PFSK-1 (cell line): ENCODE data around the gene TAGAP.

Experiments
- FOXP2 ChIP-seq: optimal IDR thresholded peaks from 2 replicates; pipeline ENCODE3; 2011; ENCODE audit warnings: borderline replicate concordance, control low read depth, inconsistent platforms; ENCODE audit not compliant: insufficient read depth; ENCODE audit errors: extremely low read length, extremely low read depth
- POLR2AphosphoS5 ChIP-seq: IDR thresholded peaks from 2 replicates; pipeline ENCODE4 v1.6.1; 2012; ENCODE audit warnings: low read depth, mild to moderate bottlenecking, control low read depth, low read length, moderate library complexity
- REST ChIP-seq, 2 experiments: IDR thresholded peaks; 2 replicates each; pipeline versions ENCODE4 v1.6.1 to v1.8.0; 2011 to 2012; ENCODE audit warnings: low read depth in 2 of 2, low read length in 2 of 2, control low read depth in 1 of 2, inconsistent platforms in 1 of 2, mild to moderate bottlenecking in 1 of 2, moderate library complexity in 1 of 2; ENCODE audit not compliant: insufficient read depth in 1 of 2
- SIN3A ChIP-seq: IDR thresholded peaks from 2 replicates; pipeline ENCODE4 v1.6.1; 2012; ENCODE audit warnings: mild to moderate bottlenecking, low read length, moderate library complexity, borderline replicate concordance; ENCODE audit not compliant: insufficient read depth
- TAF1 ChIP-seq: IDR thresholded peaks from 2 replicates; pipeline ENCODE4 v1.6.1; 2012; ENCODE audit warnings: low read length, control low read depth, borderline replicate concordance; ENCODE audit not compliant: insufficient read depth

The TAGAP gene

GRCh38 chr6:159037756-159038290, 7.0 kb downstream of the TAGAP start:
- TF ChIP-seq POLR2AphosphoS5 (no peak), SIN3A (no peak), FOXP2 (no peak)

DNA sequence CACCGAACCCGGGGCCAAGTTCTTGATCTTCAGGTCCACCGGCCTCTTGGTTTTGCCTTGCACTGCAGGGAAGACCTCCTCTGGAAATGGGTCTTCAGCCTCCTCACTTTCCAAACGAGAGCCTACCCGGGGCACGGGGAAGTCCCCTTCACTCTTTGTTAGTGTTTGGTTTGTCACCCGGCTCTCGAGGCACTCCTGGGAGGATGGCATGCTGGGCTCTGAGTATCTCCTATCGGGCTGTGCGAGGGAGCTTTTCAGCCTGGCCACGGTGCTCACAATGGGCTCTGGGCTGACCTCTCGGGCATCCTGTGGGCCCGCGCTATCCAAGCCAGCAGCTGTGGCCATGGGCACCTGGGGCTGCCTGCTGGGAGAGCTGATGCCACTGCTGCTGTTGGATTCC, 8.1 kb downstream of the TAGAP start:
- TF ChIP-seq TAF1 (no peak), FOXP2 (no peak), REST (IDR thresholded peaks at IDR 0.05; ENCODE audit: insufficient read depth in 1 of 2, low read depth in 2 of 2, low read length in 2 of 2) (no peak), SIN3A (no peak), POLR2AphosphoS5 (no peak)

- no peak for TF ChIP-seq FOXP2
Observed at GRCh38 chr6:159035891-159036290, 8.9 kb downstream of the TAGAP start.

GRCh38 chr6:159033160-159034049, 11.4 kb downstream of the TAGAP start:
- no peak for TF ChIP-seq FOXP2
- TF ChIP-seq TAF1, result no peak
- TF ChIP-seq REST (IDR thresholded peaks at IDR 0.05; ENCODE audit: insufficient read depth in 1 of 2, low read depth in 2 of 2, low read length in 2 of 2), result no peak
- no peak for TF ChIP-seq SIN3A
- TF ChIP-seq POLR2AphosphoS5, result no peak

GRCh38 chr6:159031846-159032245, 12.9 kb downstream of the TAGAP start:
- TF ChIP-seq FOXP2, result no peak
- no peak for TF ChIP-seq TAF1
- no peak for TF ChIP-seq SIN3A
- no peak for TF ChIP-seq REST (IDR thresholded peaks at IDR 0.05; ENCODE audit: insufficient read depth in 1 of 2, low read depth in 2 of 2, low read length in 2 of 2)
- no peak for TF ChIP-seq POLR2AphosphoS5

DNA sequence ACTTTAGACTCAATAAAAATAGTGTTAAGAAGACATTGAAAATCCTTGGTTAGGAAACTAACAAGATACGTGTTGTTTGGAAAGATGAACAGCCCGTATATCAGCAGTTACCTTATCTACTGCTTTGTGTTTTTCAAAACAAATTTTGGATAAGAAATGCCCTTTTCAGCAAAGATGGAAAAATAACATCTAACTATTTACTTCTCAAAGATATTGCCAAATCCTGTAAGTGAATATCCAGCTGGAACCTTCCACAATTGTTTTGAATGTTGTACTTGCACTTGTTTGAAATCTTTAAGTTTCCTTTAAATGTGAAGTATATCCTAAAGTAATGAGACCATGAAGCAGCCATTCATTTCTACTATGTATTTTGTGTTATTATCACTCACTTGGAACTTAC, 14.6 kb downstream of the TAGAP start:
- TF ChIP-seq FOXP2 (no peak), POLR2AphosphoS5 (no peak), REST (IDR thresholded peaks at IDR 0.05; ENCODE audit: insufficient read depth in 1 of 2, low read depth in 2 of 2, low read length in 2 of 2) (no peak), TAF1 (no peak), SIN3A (no peak)
